ENCODE measurements around the gene HS6ST2. TPM values are rescaled to one million over a fixed set of nuclear protein-coding genes. Genes with fewer than 3 reads are reported as not detected.

HS6ST2 gene
- total and polyA plus RNA-seq, 4 donors, result under 0.01 to 1.4 (median 0.01) TPM; not detected in 1

GRCh38 chrX:132820675-132821074 is 137.8 kb downstream of the HS6ST2 start:
- Histone ChIP-seq H3K27ac (ENCODE audit: low read depth in 1 of 2, low read length in 2 of 2) (no peak overlapping the region), H3K9me3 (ENCODE audit: control insufficient read depth in 4 of 4, low read length in 3 of 4) (no peaks in the 10 kb centered on the region), H3K27me3 (ENCODE audit: control insufficient read depth in 4 of 4, insufficient read depth in 4 of 4, low read length in 3 of 4) (no peaks in the 10 kb centered on the region), H3K36me3 (ENCODE audit: control insufficient read depth in 4 of 4, insufficient read depth in 3 of 4, low read depth in 1 of 4, low read length in 3 of 4) (no peaks in the 10 kb centered on the region), H3K4me3 (ENCODE audit: low read depth in 1 of 3, low read length in 3 of 3) (no peak overlapping the region), H3K4me1 (ENCODE audit: control insufficient read depth in 4 of 4, insufficient read depth in 4 of 4, low read length in 3 of 4) (no peaks in the 10 kb centered on the region), H3K9ac (ENCODE audit: low read depth in 1 of 2, low read length in 2 of 2) (no peak overlapping the region)
- 71% methylated on average over 5 of the region's 5 CpGs for WGBS
- TF ChIP-seq FOXA2 (IDR thresholded peaks at IDR 0.05), result no peak
- no peak for TF ChIP-seq ATF3 (IDR thresholded peaks at IDR 0.05)
- TF ChIP-seq RXRA (IDR thresholded peaks at IDR 0.05), result no peak
- no peak for TF ChIP-seq JUND (IDR thresholded peaks at IDR 0.05)
- TF ChIP-seq RAD21 (IDR thresholded peaks at IDR 0.05), result no peak
- TF ChIP-seq HNF4A (conservative IDR thresholded peaks at IDR 0.05), result no peak
- no peak for TF ChIP-seq HNF4G (IDR thresholded peaks at IDR 0.05)
- no peak for TF ChIP-seq REST (IDR thresholded peaks at IDR 0.05)
- TF ChIP-seq ZBTB33 (IDR thresholded peaks at IDR 0.05), result no peak
- TF ChIP-seq TAF1 (conservative IDR thresholded peaks at IDR 0.05), result no peak
- TF ChIP-seq MAX (IDR thresholded peaks at IDR 0.05), result no peak
- TF ChIP-seq NR2F2 (IDR thresholded peaks at IDR 0.05), result no peak
- no peak for TF ChIP-seq SP1 (IDR thresholded peaks at IDR 0.05)
- TF ChIP-seq CTCF (IDR thresholded peaks at IDR 0.05; ENCODE audit: low read depth, low read length, missing input control), result no peak
- TF ChIP-seq GABPA (IDR thresholded peaks at IDR 0.05 in 1 of 2, conservative IDR thresholded peaks at IDR 0.05 in 1 of 2), result no peak
- no peak for TF ChIP-seq EGR1 (IDR thresholded peaks at IDR 0.05; ENCODE audit: low read depth in 2 of 2)
- no peak for DNase-seq (ENCODE audit: low spot score)
